Measurements from ENCODE around the gene KIF20B. TPM values are rescaled to one million over a fixed set of nuclear protein-coding genes. Genes with fewer than 3 reads are reported as not detected.

KIF20B gene
- total RNA-seq, 1 experiment from 2014 or later, result 50.2 TPM

GRCh38 chr10:89789188-89789877 lies 87.9 kb downstream of the KIF20B start:
- Histone ChIP-seq H4K20me1 (ENCODE audit: insufficient read depth) (no peaks in the 10 kb centered on the region), H3K27ac (ENCODE audit: low read depth, low read length) (no peak overlapping the region), H2AFZ (ENCODE audit: low read depth, low read length, poor library complexity, severe bottlenecking) (no peak overlapping the region), H3K9ac (ENCODE audit: low read length) (no peak overlapping the region), H3K4me1 (ENCODE audit: control insufficient read depth in 1 of 2, insufficient read depth in 2 of 2, low read length in 2 of 2) (peaks cover 8 to 18% of the 10 kb centered on the region in 2 experiments; a peak in 2 of 4 replicates), H3K4me2 (ENCODE audit: low read length) (no peak overlapping the region), H3K9me3 (ENCODE audit: control insufficient read depth in 1 of 2, insufficient read depth in 1 of 2, low read depth in 1 of 2, low read length in 2 of 2) (no peaks in the 10 kb centered on the region), H3K79me2 (ENCODE audit: insufficient read depth, low read length) (no peaks in the 10 kb centered on the region), H3K36me3 (ENCODE audit: control insufficient read depth in 1 of 2, insufficient read depth in 2 of 2, low read length in 2 of 2) (no peaks in the 10 kb centered on the region; a peak in 1 of 4 replicates), H3K9me2 (ENCODE audit: insufficient read depth) (no peaks in the 10 kb centered on the region), H3K4me3 (replicated peaks in 1 of 2; ENCODE audit: low read depth in 1 of 2, low read length in 2 of 2) (no peak overlapping the region), H3K27me3 (ENCODE audit: insufficient read depth, low read length) (no peaks in the 10 kb centered on the region)
- ChIA-PET POLR2A (no interaction called here), RAD21 (ENCODE audit: low non-redundant PET in 1 of 2, low total read pairs in 2 of 2, uncharacterized antibody in 2 of 2, unreplicated experiment in 2 of 2) (no interaction called here), CTCF (interaction anchor here (1.1 kb wide), 1 partner anchor 298 kb away, joined by 3 read pairs; no protein-coding TSS in a partner anchor)
- DNase-seq (ENCODE audit: low read depth, low spot score) (no peak), ATAC-seq (0 out of 2 replicates have a peak, but pooled peaks have one; percentile 12)
- TF ChIP-seq SIN3A (IDR thresholded peaks at IDR 0.05; ENCODE audit: low read depth) (no peak), SP1 (IDR thresholded peaks at IDR 0.05; ENCODE audit: low read depth) (no peak), ZBTB33 (IDR thresholded peaks at IDR 0.05; ENCODE audit: extremely low read depth, insufficient replicate concordance, low read length) (no peak), TCF7L2 (IDR thresholded peaks at IDR 0.05; ENCODE audit: borderline replicate concordance, extremely low read depth, insufficient read depth, insufficient read length) (no peak), ELF1 (IDR thresholded peaks at IDR 0.05; ENCODE audit: borderline replicate concordance, low read depth) (no peak), ZNF274 (IDR thresholded peaks at IDR 0.05; ENCODE audit: low read depth, low read length) (no peak), ATF3 (IDR thresholded peaks at IDR 0.05) (no peak), YY1 (IDR thresholded peaks at IDR 0.05; ENCODE audit: extremely low read depth, insufficient replicate concordance, low read depth, low read length) (no peak), ZFX (IDR thresholded peaks at IDR 0.05) (no peak), EZH2phosphoT487 (IDR thresholded peaks at IDR 0.05; ENCODE audit: borderline replicate concordance) (no peak), FOSL1 (IDR thresholded peaks at IDR 0.05; ENCODE audit: low read depth) (no peak)
- no TSS peak for BruUV-seq (replicated peaks)
- intact Hi-C loops (cut with micrococcal nuclease), result no loop called here
